Endothelial cell of umbilical vein (primary cell): Measurements from ENCODE around the gene SYNGR4. TPM values are rescaled to one million over a fixed set of nuclear protein-coding genes. Genes with fewer than 3 reads are reported as not detected.
"Not testable (repeated sequence)": the region's sequence is repeated elsewhere in the genome, so short reads cannot be mapped to it uniquely, and the experiment has no call there.

ENCODE experiments used
- BruUV-seq: library from RNA; stranded (reverse); fragments of 400-500 nt; replicated peaks from 2 replicates; lab custom pipeline; 2021; lab: Mats Ljungman, UMichigan
- CTCF ChIA-PET: fragments of 300-600, 350-600 bp; sonication (Branson Sonifier 250); formaldehyde crosslinking; loops from one replicate; lab custom pipeline; 2021; ENCODE audit warnings: antibody characterized with exemption, inconsistent platforms; lab: Charles Lee
- POLR2A ChIA-PET: fragments of 300-600, 350-600 bp; sonication (Branson Sonifier 250); formaldehyde crosslinking; loops from one replicate; lab custom pipeline; 2021; ENCODE audit warnings: antibody characterized with exemption, inconsistent platforms; lab: Charles Lee
- DNase-seq: peaks from one replicate; pipeline ENCODE4 v3.0.0-alpha.2; 2011; ENCODE audit warnings: low read depth, low spot score
- FAIRE-seq: peaks from 2 replicates; lab custom pipeline; 2011; peaks lifted over from hg19 to GRCh38; lab: Jason Lieb, UNC
- H2AFZ ChIP-seq: 2 replicates; pipeline ENCODE4 v1.6.0; 2012; ENCODE audit warnings: low read depth, low read length, control low read depth, inconsistent platforms
- H3K27ac ChIP-seq: 2 replicates; pipeline ENCODE4 v1.5.1; 2011; ENCODE audit warnings: low read depth, mild to moderate bottlenecking, control low read depth, low read length, moderate library complexity; ENCODE audit not compliant: insufficient read depth
- H3K27me3 ChIP-seq, 2 experiments: 2 replicates each; pipeline versions ENCODE4 v1.6.0 to v1.6.1; 2011; ENCODE audit warnings: low read length in 2 of 2, mixed read lengths in 1 of 2; ENCODE audit not compliant: control insufficient read depth in 2 of 2, insufficient read depth in 2 of 2
- H3K36me3 ChIP-seq, 2 experiments: 2 replicates in 1 of 2; 3 replicates in 1 of 2; pipeline ENCODE4 v1.5.1; 2011; ENCODE audit warnings: low read length in 2 of 2, mild to moderate bottlenecking in 1 of 2, moderate library complexity in 1 of 2; ENCODE audit not compliant: control insufficient read depth in 2 of 2, insufficient read depth in 2 of 2; ENCODE audit errors: extremely low read depth in 1 of 2
- H3K4me1 ChIP-seq: 3 replicates; pipeline ENCODE4 v1.5.1; 2011; ENCODE audit warnings: mild to moderate bottlenecking, low read length; ENCODE audit not compliant: control insufficient read depth, insufficient read depth; ENCODE audit errors: extremely low read depth
- H3K4me2 ChIP-seq: 2 replicates; pipeline ENCODE4 v1.6.1; 2011; ENCODE audit warnings: low read length, control low read depth, mixed read lengths; ENCODE audit not compliant: insufficient read depth
- H3K4me3 ChIP-seq, 3 experiments: fragments of 200-600 bp in 1 of 3; sonication (generic), shearing (Covaris generic) in 1 of 3; replicated peaks in 1 of 3; 2 replicates each; pipeline ENCODE4 v1.5.1; 2011 to 2016; ENCODE audit warnings: control low read depth in 3 of 3, low read length in 3 of 3, mild to moderate bottlenecking in 2 of 3, inconsistent platforms in 1 of 3, low read depth in 1 of 3, moderate library complexity in 1 of 3; ENCODE audit not compliant: insufficient read depth in 1 of 3
- H3K79me2 ChIP-seq: 2 replicates; pipeline ENCODE4 v1.6.0; 2012; ENCODE audit warnings: low read length, inconsistent platforms; ENCODE audit not compliant: control insufficient read depth, insufficient read depth
- H3K9ac ChIP-seq: replicated peaks from 2 replicates; pipeline ENCODE3; 2011; ENCODE audit warnings: low read length, control low read depth; ENCODE audit not compliant: insufficient read depth; ENCODE audit errors: extremely low read depth
- H3K9me1 ChIP-seq: replicated peaks from 3 replicates; pipeline ENCODE4 v1.6.0; 2011; ENCODE audit warnings: mild to moderate bottlenecking, low read length; ENCODE audit not compliant: control insufficient read depth, insufficient read depth; ENCODE audit errors: extremely low read depth
- H3K9me3 ChIP-seq: replicated peaks from 2 replicates; pipeline ENCODE4 v1.5.1; 2012; ENCODE audit warnings: low read length, inconsistent platforms; ENCODE audit not compliant: control insufficient read depth, insufficient read depth
- H4K20me1 ChIP-seq: replicated peaks from 2 replicates; pipeline ENCODE3; 2011; ENCODE audit warnings: mild to moderate bottlenecking, low read length; ENCODE audit not compliant: control insufficient read depth, insufficient read depth; ENCODE audit errors: extremely low read depth
- EZH2 ChIP-seq: IDR thresholded peaks from 2 replicates; pipeline ENCODE4 v1.6.1; 2012; ENCODE audit warnings: borderline replicate concordance, low read depth, mild to moderate bottlenecking, moderate library complexity, low read length, inconsistent platforms; ENCODE audit not compliant: severe bottlenecking
- GATA2 ChIP-seq: IDR thresholded peaks from 2 replicates; pipeline ENCODE4 v1.7.0; 2011; ENCODE audit warnings: low read depth, mild to moderate bottlenecking, moderate library complexity, mixed read lengths, low read length; ENCODE audit not compliant: insufficient read length, insufficient read depth
- MAX ChIP-seq: IDR thresholded peaks from 2 replicates; pipeline ENCODE4 v1.6.1; 2011; ENCODE audit not compliant: insufficient read depth, insufficient read length
- MYC ChIP-seq: IDR thresholded peaks from one replicate; pipeline ENCODE4 v1.6.1; 2011; ENCODE audit warnings: mild to moderate bottlenecking, low read depth, low read length
- POLR2A ChIP-seq: IDR thresholded peaks from 2 replicates; pipeline ENCODE4 v1.6.1; 2012; ENCODE audit warnings: low read depth, mild to moderate bottlenecking, control low read depth, low read length
- POLR2AphosphoS5 ChIP-seq: IDR thresholded peaks from 2 replicates; pipeline ENCODE4 v1.6.1; 2012; ENCODE audit warnings: low read depth, mild to moderate bottlenecking, control low read depth, low read length, moderate library complexity; ENCODE audit not compliant: insufficient read depth
- dilution Hi-C: fragments of 300-500 bp; cut with MboI; formaldehyde crosslinking; loops from one replicate; pipeline ENCODE4 v1.15.0; 2019; ENCODE audit warnings: low sequenced_read_pairs; ENCODE audit not compliant: extremely low pct_ligation_motif_present
- intact Hi-C: fragments of 100-400 bp; cut with micrococcal nuclease; formaldehyde crosslinking; loops from one replicate; pipeline ENCODE4 v1.10.0; 2022
- polyA plus RNA-seq, 4 experiments: library from polyadenylated mRNA; depleted of rRNA in 3 of 4; stranded (reverse) in 3 of 4; unstranded in 1 of 4; fragments of >200 nt; gene quantifications; 2 replicates each; pipeline versions ENCODE4 v1.2.1 to v1.2.3, GENCODE V29; 2011 to 2012; ENCODE audit warnings: missing spikeins in 1 of 4
- total RNA-seq: library from RNA; stranded (reverse); gene quantifications from 2 replicates; pipeline ENCODE4 v1.2.3, GENCODE V29; 2021

SYNGR4 gene
- total and polyA plus RNA-seq, 2 donors (not counting 3 experiments of a cell fraction or from before 2014, with no cell fraction given), result not detected

- intact Hi-C loops (no loop called here), dilution Hi-C loops (no loop called here)
- TF ChIP-seq MAX, result no peak
- no peak for TF ChIP-seq MYC
- TF ChIP-seq POLR2A, result no peak
- TF ChIP-seq EZH2, result no peak
- no peak for TF ChIP-seq GATA2
- TF ChIP-seq POLR2AphosphoS5, result no peak
- H3K27me3 ChIP-seq, result no peaks in the 10 kb centered on the region
- H2AFZ ChIP-seq, result no peak overlapping the region
- no peaks in the 10 kb centered on the region for H3K36me3 ChIP-seq
- no peaks in the 10 kb centered on the region for H3K9me3 ChIP-seq
- no peaks in the 10 kb centered on the region for H3K9me1 ChIP-seq
- no peaks in the 10 kb centered on the region for H3K79me2 ChIP-seq
- no peak overlapping the region for H3K9ac ChIP-seq
- no peak overlapping the region for H3K27ac ChIP-seq
- H4K20me1 ChIP-seq, result no peaks in the 10 kb centered on the region
- CTCF ChIA-PET, result interaction anchor here (0.7 to 1.4 kb wide), 3 partner anchors 20 to 238 kb away, joined by 3 to 4 read pairs (median 3); partner anchors contain the start of gene KDELR1
- no peak overlapping the region for H3K4me3 ChIP-seq
- POLR2A ChIA-PET, result no interaction called here
- H3K4me1 ChIP-seq, result no peaks in the 10 kb centered on the region
- DNase-seq (no peak), FAIRE-seq (no peak)
- BruUV-seq, result no TSS peak
- H3K4me2 ChIP-seq, result no peak overlapping the region
Measured at GRCh38 chr19:48371367-48371766, 7.2 kb downstream of the SYNGR4 start.

GRCh38 chr19:48371771-48372170 is 7.6 kb downstream of the SYNGR4 start:
- POLR2A ChIA-PET, H3K36me3 ChIP-seq, H3K27ac ChIP-seq, FAIRE-seq, H3K9me1 ChIP-seq, dilution Hi-C loops, H3K4me3 ChIP-seq, DNase-seq, H3K27me3 ChIP-seq, H3K4me2 ChIP-seq, intact Hi-C loops, H2AFZ ChIP-seq, H3K79me2 ChIP-seq, BruUV-seq, H3K9me3 ChIP-seq, H3K9ac ChIP-seq, H4K20me1 ChIP-seq, H3K4me1 ChIP-seq: not testable (repeated sequence)
- CTCF ChIA-PET, result interaction anchor here (0.7 to 1.4 kb wide), 3 partner anchors 19 to 237 kb away, joined by 3 to 4 read pairs (median 3); partner anchors contain the start of gene KDELR1
